Hepatocyte (in vitro differentiated cells): ENCODE data around the gene HNRNPA3. TPM values are rescaled to one million over a fixed set of nuclear protein-coding genes. Genes with fewer than 3 reads are reported as not detected.

Source experiments
- DNase-seq: peaks from one replicate; pipeline ENCODE4 v3.0.0-alpha.2; 2016; ENCODE audit warnings: low spot score
- H2AFZ ChIP-seq: fragments of 200-600 bp; sonication (generic); 2 replicates; pipeline ENCODE4 v1.6.0; 2016; ENCODE audit warnings: antibody characterized with exemption, mild to moderate bottlenecking
- H3K27ac ChIP-seq: fragments of 200-600 bp; sonication (generic); 2 replicates; pipeline ENCODE4 v1.5.1; 2016; ENCODE audit warnings: mild to moderate bottlenecking
- H3K27me3 ChIP-seq: fragments of 200-600 bp; sonication (generic); 2 replicates; pipeline ENCODE4 v1.6.1; 2016
- H3K36me3 ChIP-seq: fragments of 200-600 bp; sonication (generic); replicated peaks from 2 replicates; pipeline ENCODE4 v1.5.1; 2016; ENCODE audit warnings: low read depth; ENCODE audit not compliant: insufficient read depth
- H3K4me1 ChIP-seq: fragments of 200-600 bp; sonication (generic); 2 replicates; pipeline ENCODE4 v1.5.1; 2016; ENCODE audit warnings: mild to moderate bottlenecking, moderate library complexity; ENCODE audit not compliant: insufficient read depth
- H3K4me2 ChIP-seq: fragments of 200-600 bp; sonication (generic); 2 replicates; pipeline ENCODE4 v1.6.0; 2016
- H3K4me3 ChIP-seq: fragments of 200-600 bp; sonication (generic); 2 replicates; pipeline ENCODE4 v1.5.1; 2016; ENCODE audit warnings: mild to moderate bottlenecking
- H3K79me2 ChIP-seq: fragments of 200-600 bp; sonication (generic); 2 replicates; pipeline ENCODE4 v1.6.0; 2017; ENCODE audit warnings: mild to moderate bottlenecking
- H3K9me2 ChIP-seq: fragments of 200-600 bp; sonication (generic); replicated peaks from 2 replicates; pipeline ENCODE4 v1.6.0; 2017; ENCODE audit warnings: mild to moderate bottlenecking; ENCODE audit not compliant: insufficient read depth
- H3K9me3 ChIP-seq: fragments of 200-600 bp; sonication (generic); 2 replicates; pipeline ENCODE4 v1.5.1; 2016; ENCODE audit warnings: low read depth, mild to moderate bottlenecking
- H4K20me1 ChIP-seq: fragments of 200-600 bp; sonication (generic); 2 replicates; pipeline ENCODE4 v1.6.0; 2016; ENCODE audit warnings: mild to moderate bottlenecking; ENCODE audit not compliant: insufficient read depth, poor library complexity, severe bottlenecking
- EZH2 ChIP-seq: fragments of 200-600 bp; sonication (generic); IDR thresholded peaks from 2 replicates; pipeline ENCODE4 v1.6.1; 2016; ENCODE audit warnings: antibody characterized with exemption, mild to moderate bottlenecking, borderline replicate concordance
- EZH2phosphoT487 ChIP-seq: fragments of 200-600 bp; sonication (generic); IDR thresholded peaks from one replicate; pipeline ENCODE4 v1.6.1; 2018; ENCODE audit warnings: antibody characterized with exemption, mild to moderate bottlenecking, low read depth, moderate library complexity; ENCODE audit not compliant: unreplicated experiment, severe bottlenecking
- WGBS: methylation state at CpG from one replicate; pipeline ENCODE4 v1.1.6; 2016; ENCODE audit warnings: low lambda C conversion rate; ENCODE audit errors: missing lambda C conversion rate; 5-methylcytosine and 5-hydroxymethylcytosine counted together
- polyA plus RNA-seq: library from polyadenylated mRNA; unstranded; fragments of >200 nt; fragmentation: Nextera tagmentation; extraction: Ambion mirVana; gene quantifications from 2 replicates; pipeline ENCODE4 v1.2.1, GENCODE V29; 2016
- total RNA-seq: library from RNA; depleted of rRNA; stranded (reverse); fragments of >200 nt; gene quantifications from 2 replicates; pipeline ENCODE4 v1.2.3, GENCODE V29; 2014
- TF ChIP-seq, protein P1 (sequence below): fragments of 200-600 bp; sonication (generic); IDR thresholded peaks from 2 replicates; pipeline ENCODE4 v1.5.1; 2016; ENCODE audit warnings: antibody characterized with exemption, mild to moderate bottlenecking; ENCODE audit not compliant: poor library complexity

HNRNPA3 gene
- total and polyA plus RNA-seq, 2 experiments from 2014 or later, result 56.1 to 59.5 TPM

GRCh38 chr2:177250461-177250860, 37.9 kb downstream of the HNRNPA3 start:
- Histone ChIP-seq H3K27ac (peak overlapping the region; percentile 86), H2AFZ (no peak overlapping the region), H4K20me1 (peaks cover 100% of the 10 kb centered on the region), H3K27me3 (no peaks in the 10 kb centered on the region), H3K9me2 (no peaks in the 10 kb centered on the region), H3K79me2 (peaks cover 100% of the 10 kb centered on the region), H3K4me1 (peaks cover 53% of the 10 kb centered on the region), H3K36me3 (no peaks in the 10 kb centered on the region), H3K4me2 (no peak overlapping the region), H3K4me3 (no peak overlapping the region), H3K9me3 (no peaks in the 10 kb centered on the region)
- DNase-seq, result no peak
- WGBS, result 89% methylated on average over 5 of the region's 5 CpGs
- TF ChIP-seq EZH2 (no peak), EZH2phosphoT487 (no peak)
- TF ChIP-seq, protein P1, sequence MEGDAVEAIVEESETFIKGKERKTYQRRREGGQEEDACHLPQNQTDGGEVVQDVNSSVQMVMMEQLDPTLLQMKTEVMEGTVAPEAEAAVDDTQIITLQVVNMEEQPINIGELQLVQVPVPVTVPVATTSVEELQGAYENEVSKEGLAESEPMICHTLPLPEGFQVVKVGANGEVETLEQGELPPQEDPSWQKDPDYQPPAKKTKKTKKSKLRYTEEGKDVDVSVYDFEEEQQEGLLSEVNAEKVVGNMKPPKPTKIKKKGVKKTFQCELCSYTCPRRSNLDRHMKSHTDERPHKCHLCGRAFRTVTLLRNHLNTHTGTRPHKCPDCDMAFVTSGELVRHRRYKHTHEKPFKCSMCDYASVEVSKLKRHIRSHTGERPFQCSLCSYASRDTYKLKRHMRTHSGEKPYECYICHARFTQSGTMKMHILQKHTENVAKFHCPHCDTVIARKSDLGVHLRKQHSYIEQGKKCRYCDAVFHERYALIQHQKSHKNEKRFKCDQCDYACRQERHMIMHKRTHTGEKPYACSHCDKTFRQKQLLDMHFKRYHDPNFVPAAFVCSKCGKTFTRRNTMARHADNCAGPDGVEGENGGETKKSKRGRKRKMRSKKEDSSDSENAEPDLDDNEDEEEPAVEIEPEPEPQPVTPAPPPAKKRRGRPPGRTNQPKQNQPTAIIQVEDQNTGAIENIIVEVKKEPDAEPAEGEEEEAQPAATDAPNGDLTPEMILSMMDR, result no peak

- no peaks in the 10 kb centered on the region for H3K36me3 ChIP-seq
- peak overlapping the region; percentile 86 for H3K27ac ChIP-seq
- no peaks in the 10 kb centered on the region for H3K9me3 ChIP-seq
- no peaks in the 10 kb centered on the region for H3K27me3 ChIP-seq
- no peak for DNase-seq
- TF ChIP-seq, protein P1, result no peak
- no peak for TF ChIP-seq EZH2
- no peak for TF ChIP-seq EZH2phosphoT487
- 87% methylated on average over 3 of the region's 3 CpGs for WGBS
- peaks cover 53% of the 10 kb centered on the region for H3K4me1 ChIP-seq
- peaks cover 100% of the 10 kb centered on the region for H3K79me2 ChIP-seq
- peaks cover 100% of the 10 kb centered on the region for H4K20me1 ChIP-seq
- H3K4me3 ChIP-seq, result no peak overlapping the region
- no peak overlapping the region for H2AFZ ChIP-seq
- H3K9me2 ChIP-seq, result no peaks in the 10 kb centered on the region
- H3K4me2 ChIP-seq, result no peak overlapping the region
Measured at GRCh38 chr2:177251165-177251542, 38.6 kb downstream of the HNRNPA3 start.

DNA sequence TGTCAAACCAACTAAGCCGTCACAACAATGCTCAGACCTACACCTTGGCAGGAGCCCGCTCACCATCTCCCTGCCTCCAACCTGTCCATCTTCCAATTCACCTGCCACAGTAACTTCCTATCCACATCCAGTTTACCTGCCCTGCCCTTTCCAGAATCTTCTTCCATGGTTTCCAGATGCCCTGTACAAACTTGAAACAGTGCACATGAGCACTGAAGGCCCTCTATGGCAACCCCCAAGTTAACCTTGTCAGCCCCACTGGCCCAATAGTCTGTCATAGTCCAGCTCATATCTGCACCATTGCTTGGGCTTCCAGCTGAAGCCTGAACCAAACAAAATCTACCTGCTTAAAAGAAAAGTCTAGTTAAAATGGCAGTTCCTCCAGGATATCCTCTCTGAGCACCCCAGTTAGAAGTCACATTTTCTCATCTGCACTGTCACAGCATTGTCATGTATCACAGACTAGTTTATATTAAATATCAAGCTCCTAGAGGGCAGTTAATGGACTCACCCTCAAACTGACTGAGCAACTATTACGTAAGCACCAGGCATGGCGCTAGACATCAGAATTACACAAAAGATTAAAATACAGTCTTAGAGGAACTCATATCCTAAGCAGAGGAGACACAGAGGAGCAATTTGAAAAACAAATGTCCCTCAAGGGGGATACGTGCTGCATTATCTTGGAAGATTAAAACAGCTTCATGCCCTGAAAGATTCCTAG, 40.4 kb downstream of the HNRNPA3 start:
- 93% methylated on average over 5 of the region's 5 CpGs for WGBS
- Histone ChIP-seq H3K4me2 (peak overlapping the region; percentile 32), H3K9me3 (no peaks in the 10 kb centered on the region), H3K36me3 (no peaks in the 10 kb centered on the region), H3K4me3 (no peak overlapping the region), H3K4me1 (peaks cover 63% of the 10 kb centered on the region), H4K20me1 (peaks cover 100% of the 10 kb centered on the region), H3K27ac (peak overlapping the region; percentile 86), H2AFZ (no peak overlapping the region), H3K27me3 (no peaks in the 10 kb centered on the region), H3K79me2 (peaks cover 100% of the 10 kb centered on the region), H3K9me2 (no peaks in the 10 kb centered on the region)
- TF ChIP-seq EZH2 (no peak), EZH2phosphoT487 (no peak)
- TF ChIP-seq, protein P1, result no peak
- DNase-seq, result no peak
